ENCODE data around the gene NCOA3.
A peak's percentile ranks its signal among the peaks of the same experiment; 100 is the strongest.
"Not testable (repeated sequence)": the region's sequence is repeated elsewhere in the genome, so short reads cannot be mapped to it uniquely, and the experiment has no call there.

NCOA3 gene

GRCh38 chr20:47501482-47502270 is at the start of gene NCOA3:
Gene NCOA3 (plus strand): TSS chr20:47501887. CDS start chr20:47622248, 120,361 bp downstream.
- DNase-seq, result peak in 1 of 2 experiments; percentile 60

DNA sequence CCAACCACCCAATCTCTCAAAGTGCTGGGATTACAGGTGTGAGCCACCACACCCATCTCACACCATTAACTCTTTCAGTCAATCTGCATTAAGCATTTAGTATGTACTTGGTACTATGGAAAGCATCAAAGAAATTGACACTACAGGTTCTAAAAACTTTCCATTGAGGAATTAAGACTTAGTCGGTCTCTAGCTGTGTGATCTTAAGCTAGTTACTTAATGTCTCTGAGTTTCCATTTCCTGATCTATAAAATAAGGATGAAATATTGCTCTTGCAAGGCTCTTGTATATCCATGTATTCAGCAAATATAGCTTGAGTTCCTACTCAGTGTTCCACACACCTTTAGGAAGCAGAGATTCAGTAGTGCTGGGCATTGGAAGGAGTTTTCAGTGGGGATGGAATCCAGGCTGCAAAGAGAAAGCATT is 48.9 kb upstream of the NCOA3 start:
- no peak for DNase-seq

DNA sequence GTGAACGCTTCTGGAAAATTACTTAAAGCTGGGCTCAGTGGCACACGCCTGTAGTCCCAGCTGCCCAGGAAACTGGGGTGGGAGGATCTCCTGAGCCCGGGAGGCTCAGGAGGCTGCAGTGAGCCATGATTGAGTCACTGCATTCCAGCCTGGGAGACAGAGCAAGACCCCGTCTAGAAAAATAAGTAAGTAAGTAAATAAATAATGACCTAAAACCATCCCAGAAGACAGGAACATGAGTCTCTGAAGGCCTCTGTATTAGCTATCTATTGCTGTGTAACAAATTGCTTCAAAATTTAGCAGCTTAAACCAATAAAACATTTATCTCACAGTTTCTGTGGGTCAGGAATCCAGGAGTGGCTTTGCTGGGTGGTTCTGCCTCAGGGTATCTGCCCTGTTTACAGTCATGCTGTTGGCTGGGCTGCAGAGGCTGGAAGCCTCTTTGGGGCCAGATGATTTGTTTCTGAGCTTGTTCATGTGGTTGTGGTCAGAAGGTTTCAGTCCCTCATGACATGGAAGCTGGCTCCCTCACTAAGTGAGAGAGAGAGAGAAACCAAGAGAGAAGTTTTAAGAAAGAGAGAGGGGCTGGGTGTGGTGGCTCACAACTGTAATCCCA is 48.4 kb upstream of the NCOA3 start:
- no peak for DNase-seq

DNA sequence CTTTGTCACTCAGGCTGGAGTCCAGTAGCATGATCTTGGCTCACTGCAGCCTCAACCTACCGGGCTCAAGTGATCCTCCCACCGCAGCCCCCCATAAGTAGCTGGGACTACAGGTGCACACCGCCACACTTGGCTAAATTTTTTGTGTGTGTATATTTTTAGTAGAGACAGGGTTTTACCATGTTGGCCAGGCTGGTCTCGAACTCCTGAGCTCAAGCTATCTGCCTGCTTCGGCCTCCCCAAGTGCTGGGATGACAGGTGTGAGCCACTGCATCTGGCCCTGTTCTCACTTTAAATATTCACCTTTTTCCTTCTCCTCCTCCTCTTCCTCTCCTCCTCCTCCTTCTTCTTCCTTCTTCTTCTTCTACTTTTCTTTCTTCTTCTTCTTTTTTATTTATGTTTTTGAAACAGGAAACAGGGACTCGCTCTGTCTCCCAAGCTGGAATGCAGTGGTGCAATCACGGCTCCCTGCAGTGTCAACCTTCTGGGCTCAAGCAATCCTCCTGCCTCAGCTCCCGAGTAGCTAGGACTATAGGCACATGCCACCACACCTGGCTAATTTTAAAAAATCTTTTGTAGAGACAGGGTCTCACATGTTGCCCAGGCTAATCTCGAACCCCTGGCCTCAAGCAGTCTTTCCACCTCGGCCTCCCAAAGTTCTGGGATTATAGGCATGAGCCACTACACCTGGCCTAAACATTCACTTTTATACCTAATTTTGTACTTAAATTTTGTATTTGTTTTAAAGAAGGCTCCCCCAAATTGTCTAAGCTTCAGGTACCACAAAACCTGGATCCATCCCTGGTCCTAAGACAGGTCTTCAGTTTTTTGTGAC is 47.2 kb upstream of the NCOA3 start:
- DNase-seq, result no peak

DNA sequence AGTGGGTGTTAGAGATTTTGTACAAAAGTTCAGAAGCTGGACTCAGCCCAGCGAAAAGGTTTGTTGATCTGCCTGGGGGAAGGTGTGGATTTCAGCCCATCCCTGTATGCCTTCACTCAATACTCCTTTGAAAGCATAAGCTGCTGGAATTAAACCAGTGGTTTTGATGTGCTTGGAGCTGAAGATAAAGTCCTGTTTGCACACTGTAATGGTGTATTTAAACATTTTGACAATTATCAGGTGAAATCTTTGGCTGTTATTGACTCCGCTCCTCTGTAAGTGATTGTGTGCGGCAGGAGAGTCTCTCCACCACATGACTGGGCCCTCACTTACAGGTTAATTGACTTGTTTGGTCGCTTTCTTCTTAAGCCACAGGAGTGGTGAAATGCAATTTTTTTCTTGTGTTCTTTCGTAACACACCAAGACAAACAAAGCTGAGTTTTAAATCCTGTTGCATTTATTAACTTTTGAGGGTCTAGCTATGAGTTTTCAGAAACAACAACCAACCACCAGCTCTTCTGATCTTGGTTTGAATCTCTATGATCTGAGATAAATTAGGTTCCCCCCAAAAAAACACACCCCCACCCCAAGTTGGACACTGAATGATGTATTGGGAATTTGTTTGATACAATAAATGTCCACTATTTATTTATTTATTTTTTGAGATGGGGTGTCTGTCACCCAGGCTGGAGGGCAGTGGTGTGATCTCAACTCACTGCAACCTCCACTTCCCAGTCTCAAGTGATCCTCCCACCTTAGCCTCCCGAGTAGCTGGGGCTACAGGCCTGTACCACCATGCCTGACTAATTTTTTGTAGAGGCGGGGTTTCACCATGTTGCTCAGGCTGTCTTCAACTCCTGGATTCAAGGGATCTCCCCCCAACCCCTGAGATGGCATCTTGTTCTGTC is 46.3 kb upstream of the NCOA3 start:
- DNase-seq, result no peak

DNA sequence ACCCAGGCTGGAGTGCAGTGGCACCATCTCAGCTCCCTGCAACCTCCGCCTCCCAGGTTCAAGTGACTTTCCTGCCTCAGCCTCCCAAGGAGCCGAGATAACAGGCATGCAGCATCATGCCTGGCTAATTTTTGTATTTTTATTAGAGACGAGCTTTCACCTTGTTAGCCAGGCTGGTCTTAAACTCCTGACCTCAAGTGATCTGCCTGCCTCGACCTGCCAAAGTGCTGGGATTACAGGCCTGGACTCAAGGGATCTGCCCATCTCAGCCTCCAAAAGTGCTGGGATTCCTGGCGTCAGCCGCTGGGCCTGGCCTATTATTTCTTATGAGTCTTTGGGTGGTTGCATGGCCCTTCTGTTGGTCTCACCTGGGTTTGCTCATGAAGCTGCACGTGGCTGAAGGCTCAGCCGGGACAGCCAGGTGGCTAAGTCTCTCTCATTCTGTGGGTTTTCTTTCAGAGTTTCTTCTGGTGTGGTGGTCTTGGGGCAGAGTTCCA is 45.6 kb upstream of the NCOA3 start:
- DNase-seq, result no peak

- no peak for DNase-seq
Measured at GRCh38 chr20:47456952-47457724, 44.5 kb upstream of the NCOA3 start.

DNA sequence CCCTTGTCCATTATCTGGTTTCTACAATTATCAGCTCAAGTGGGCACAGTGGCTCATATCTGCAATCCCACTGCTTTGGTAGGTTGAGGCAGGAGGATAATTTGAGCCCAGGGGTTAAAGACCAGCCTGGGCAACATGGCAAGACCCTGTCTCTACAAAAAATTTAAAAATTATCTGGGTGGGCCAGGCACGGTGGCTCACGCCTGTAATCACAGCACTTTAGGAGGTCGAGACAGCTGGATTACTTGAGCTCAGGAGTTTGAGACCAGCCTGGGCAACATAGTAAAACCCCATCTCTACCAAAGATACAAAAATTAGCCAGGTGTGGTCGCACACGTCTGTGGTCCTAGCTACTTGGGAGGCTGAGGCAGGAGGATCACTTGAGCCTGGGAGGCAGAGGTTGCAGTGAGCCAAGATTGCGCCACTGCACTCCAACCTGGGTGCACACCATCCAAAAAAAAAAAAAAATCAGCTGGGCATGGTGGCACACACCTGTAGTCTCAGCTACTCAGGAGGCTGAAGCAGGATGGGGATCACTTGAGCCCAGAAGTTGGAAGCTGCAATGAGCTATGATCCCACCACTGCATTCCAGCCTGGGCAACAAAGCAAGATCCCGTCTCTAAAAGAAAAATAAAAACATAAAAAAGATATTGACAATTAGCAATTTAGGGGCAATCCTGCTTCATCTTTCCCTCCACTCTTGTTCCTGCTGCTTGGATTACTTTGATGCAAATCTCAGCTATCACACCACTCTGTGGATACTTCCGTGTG is 43.2 kb upstream of the NCOA3 start:
- DNase-seq, result not testable (repeated sequence)

DNA sequence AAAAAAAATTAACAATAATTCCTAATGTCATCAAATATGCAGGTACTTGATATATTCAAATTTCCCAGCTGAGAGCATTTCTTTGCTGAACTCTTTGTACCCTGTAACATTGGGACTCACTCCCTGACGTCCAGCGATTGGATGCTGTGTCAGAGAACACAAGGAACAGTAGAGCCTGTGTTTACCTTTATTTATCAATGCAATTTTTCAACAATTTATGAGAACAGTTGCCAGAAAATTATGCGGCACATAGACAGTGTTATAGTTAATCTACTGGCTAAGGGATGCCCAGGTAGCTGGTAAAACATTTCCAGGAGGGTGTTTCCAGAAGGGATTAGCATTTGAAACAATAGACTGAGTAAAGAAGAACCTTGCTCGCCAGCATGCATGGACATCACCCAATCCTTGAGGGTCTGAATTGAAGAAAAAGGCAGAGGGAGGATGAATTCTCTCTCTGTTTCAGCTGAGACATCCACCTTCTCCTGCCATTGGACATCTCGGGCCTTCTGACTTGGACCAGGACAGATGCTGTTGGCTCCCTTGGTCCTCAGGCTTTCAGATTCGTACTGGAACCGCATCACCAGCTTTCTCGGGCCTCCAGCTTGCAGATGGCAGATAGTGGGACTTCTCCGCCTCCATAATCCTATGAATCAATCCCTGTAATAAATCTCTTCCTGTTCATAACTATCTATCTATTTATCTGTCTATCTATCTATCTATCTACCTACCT is 42.2 kb upstream of the NCOA3 start:
- no peak for DNase-seq

- DNase-seq, result not testable (repeated sequence)
Measured at GRCh38 chr20:47460761-47461112, 41.0 kb upstream of the NCOA3 start.

GRCh38 chr20:47461120-47461685 is 40.5 kb upstream of the NCOA3 start:
- no peak for DNase-seq

GRCh38 chr20:47461906-47462305 is 39.8 kb upstream of the NCOA3 start:
- not testable (repeated sequence) for DNase-seq

- DNase-seq, result no peak
Measured at GRCh38 chr20:47464380-47465101, 37.1 kb upstream of the NCOA3 start.

DNA sequence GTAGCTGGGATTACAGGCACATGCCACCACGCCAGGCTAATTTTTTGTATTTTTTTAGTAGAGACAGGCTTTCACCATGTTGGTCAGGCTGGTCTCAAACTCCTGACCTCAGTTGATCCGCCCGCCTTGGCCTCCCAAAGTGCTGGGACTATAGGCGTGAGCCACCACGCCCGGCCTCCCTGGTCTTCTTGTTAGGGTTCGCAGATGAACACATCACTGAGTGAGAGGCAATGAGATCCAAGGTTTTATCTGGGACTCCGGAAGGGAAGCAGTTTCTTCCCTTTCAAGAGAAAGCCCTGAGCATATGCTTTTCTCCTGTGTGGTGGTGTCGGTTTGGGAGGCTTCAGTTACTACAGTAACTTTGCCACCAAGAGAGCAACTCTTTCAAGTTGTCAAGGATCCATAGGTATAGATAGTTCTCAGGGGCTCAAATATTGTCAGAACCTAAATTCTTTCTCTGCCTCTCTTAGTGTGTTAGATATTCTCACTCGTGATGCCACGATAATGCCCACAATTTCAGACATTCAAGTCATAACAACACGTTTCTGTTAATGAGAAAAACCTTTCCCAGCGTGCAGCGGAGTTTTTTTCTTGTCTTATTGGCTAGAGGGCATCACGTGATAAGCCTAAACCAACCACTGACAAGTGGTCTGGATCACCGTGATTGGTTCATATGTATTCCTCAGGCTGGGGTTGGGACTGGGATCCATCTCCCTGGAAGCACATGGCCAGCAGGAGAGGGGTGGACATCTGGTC is 36.2 kb upstream of the NCOA3 start:
- DNase-seq, result no peak

DNA sequence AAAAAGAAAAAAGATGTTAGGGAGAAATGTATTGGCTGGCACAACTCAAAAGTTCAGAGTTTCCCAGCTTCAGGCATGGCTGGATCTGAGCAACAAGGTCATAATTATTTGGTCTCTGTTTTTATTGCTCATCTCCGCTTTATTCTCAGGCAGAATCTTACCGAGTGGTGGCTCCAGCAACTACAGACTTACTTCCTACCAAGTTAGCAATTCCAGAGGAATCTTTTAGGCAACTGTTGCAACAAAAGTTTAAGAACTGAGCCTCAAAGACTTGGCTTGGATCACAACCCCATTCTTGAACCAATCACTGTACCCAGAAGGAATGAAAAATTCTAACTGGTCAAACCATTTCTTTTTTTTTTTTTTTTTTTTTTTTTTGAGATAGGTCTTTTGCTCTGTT is 35.5 kb upstream of the NCOA3 start:
- DNase-seq, result no peak

GRCh38 chr20:47466704-47467459 is 34.8 kb upstream of the NCOA3 start:
- DNase-seq, result no peak

GRCh38 chr20:47468290-47469050 is 33.2 kb upstream of the NCOA3 start:
- no peak for DNase-seq
